ENCODE data around the gene LY9. TPM values are rescaled to one million over a fixed set of nuclear protein-coding genes. Genes with fewer than 3 reads are reported as not detected.

LY9 gene
- total RNA-seq, 1 donor from 2014 or later = not detected

- no peak for DNase-seq (ENCODE audit: low spot score, unreplicated experiment)
- H3K27ac Mint-ChIP-seq = no peak overlapping the region
- no peaks in the 10 kb centered on the region for H3K36me3 Mint-ChIP-seq (ENCODE audit: insufficient read depth)
- no peak overlapping the region for H3K4me3 Mint-ChIP-seq (ENCODE audit: low read depth)
- H3K9me3 Mint-ChIP-seq (ENCODE audit: low read depth) = peaks cover 2% of the 10 kb centered on the region
- H3K4me1 Mint-ChIP-seq (ENCODE audit: low read depth) = peaks cover 1% of the 10 kb centered on the region
- TF ChIP-seq CTCF (IDR thresholded peaks at IDR 0.05; ENCODE audit: unreplicated experiment) = no peak
- peaks cover 6% of the 10 kb centered on the region for H3K27me3 Mint-ChIP-seq
Observed at GRCh38 chr1:160773093-160773492, 22.9 kb upstream of the LY9 start.

- Mint-ChIP-seq H3K9me3 (ENCODE audit: low read depth) (peaks cover 2% of the 10 kb centered on the region), H3K4me1 (ENCODE audit: low read depth) (peaks cover 2% of the 10 kb centered on the region), H3K27me3 (peaks cover 6% of the 10 kb centered on the region), H3K36me3 (ENCODE audit: insufficient read depth) (no peaks in the 10 kb centered on the region), H3K4me3 (ENCODE audit: low read depth) (no peak overlapping the region), H3K27ac (no peak overlapping the region)
- TF ChIP-seq CTCF (IDR thresholded peaks at IDR 0.05; ENCODE audit: unreplicated experiment) = no peak
- no peak for DNase-seq (ENCODE audit: low spot score, unreplicated experiment)
Observed at GRCh38 chr1:160774886-160775719, 20.9 kb upstream of the LY9 start.

GRCh38 chr1:160776178-160776577, 19.8 kb upstream of the LY9 start:
- no peak for TF ChIP-seq CTCF (IDR thresholded peaks at IDR 0.05; ENCODE audit: unreplicated experiment)
- DNase-seq (ENCODE audit: low spot score, unreplicated experiment) = no peak
- H3K4me1 Mint-ChIP-seq (ENCODE audit: low read depth) = peaks cover 9% of the 10 kb centered on the region
- H3K9me3 Mint-ChIP-seq (ENCODE audit: low read depth) = peaks cover 2% of the 10 kb centered on the region
- H3K4me3 Mint-ChIP-seq (ENCODE audit: low read depth) = no peak overlapping the region
- H3K27me3 Mint-ChIP-seq = peaks cover 6% of the 10 kb centered on the region
- H3K36me3 Mint-ChIP-seq (ENCODE audit: insufficient read depth) = no peaks in the 10 kb centered on the region
- H3K27ac Mint-ChIP-seq = no peak overlapping the region

- no peak overlapping the region for H3K4me3 Mint-ChIP-seq (ENCODE audit: low read depth)
- peaks cover 6% of the 10 kb centered on the region for H3K27me3 Mint-ChIP-seq
- DNase-seq (ENCODE audit: low spot score, unreplicated experiment) = no peak
- peaks cover 19% of the 10 kb centered on the region for H3K4me1 Mint-ChIP-seq (ENCODE audit: low read depth)
- no peaks in the 10 kb centered on the region for H3K36me3 Mint-ChIP-seq (ENCODE audit: insufficient read depth)
- peak; percentile 66 for TF ChIP-seq CTCF (IDR thresholded peaks at IDR 0.05; ENCODE audit: unreplicated experiment)
- no peak overlapping the region for H3K27ac Mint-ChIP-seq
- H3K9me3 Mint-ChIP-seq (ENCODE audit: low read depth) = no peaks in the 10 kb centered on the region
Observed at GRCh38 chr1:160777486-160778089, 18.4 kb upstream of the LY9 start.

GRCh38 chr1:160778976-160779375, 17.0 kb upstream of the LY9 start:
- TF ChIP-seq CTCF (IDR thresholded peaks at IDR 0.05; ENCODE audit: unreplicated experiment) = no peak
- Mint-ChIP-seq H3K27me3 (peaks cover 6% of the 10 kb centered on the region), H3K4me1 (ENCODE audit: low read depth) (peaks cover 19% of the 10 kb centered on the region), H3K27ac (no peak overlapping the region), H3K36me3 (ENCODE audit: insufficient read depth) (no peaks in the 10 kb centered on the region), H3K4me3 (ENCODE audit: low read depth) (no peak overlapping the region), H3K9me3 (ENCODE audit: low read depth) (no peaks in the 10 kb centered on the region)
- no peak for DNase-seq (ENCODE audit: low spot score, unreplicated experiment)
